GM12874 (cell line): ENCODE data around the gene MUL1.

Experiments
- CTCF ChIP-seq: IDR thresholded peaks from 2 replicates; pipeline ENCODE4 v1.5.1; 2011; ENCODE audit warnings: low read depth, mild to moderate bottlenecking, control low read depth, low read length, moderate library complexity; ENCODE audit not compliant: insufficient read depth

MUL1 gene

GRCh38 chr1:20449735-20450311, 58.1 kb downstream of the MUL1 start:
- TF ChIP-seq CTCF: no peak
